K562 (cell line): ENCODE measurements around the gene PPT2. TPM values are rescaled to one million over a fixed set of nuclear protein-coding genes. Genes with fewer than 3 reads are reported as not detected.

ENCODE experiments used
- ATAC-seq: fragments of 200-7000 bp; cut with Tn5 transposase; 3 replicates; pipeline ENCODE4 v1.9.1; 2020; ENCODE audit warnings: moderate library complexity
- BruUV-seq: library from RNA; stranded (reverse); fragments of 400-500 nt; replicated peaks from 2 replicates; lab custom pipeline; 2021; lab: Mats Ljungman, UMichigan
- CTCF ChIA-PET: fragments of 300-600 bp; formaldehyde crosslinking; extraction: SDS; loops from one replicate; lab custom pipeline; 2021; ENCODE audit warnings: low intra/inter-chr PET ratio; lab: Yijun Ruan, JAX
- POLR2A ChIA-PET: fragments of 300-600, 350-650 bp; sonication (Branson Sonifier 250); formaldehyde crosslinking; extraction: SDS; loops from one replicate; lab custom pipeline; 2021; ENCODE audit warnings: antibody characterized with exemption, inconsistent platforms; lab: Yijun Ruan, JAX
- DNase-seq, 4 experiments: peaks; one replicate each; pipeline versions ENCODE4 v3.0.0 to v3.0.0-alpha.2; 2011 to 2018; ENCODE audit warnings: low spot score in 3 of 4, mixed read lengths in 3 of 4; ENCODE audit errors: extremely low read depth in 1 of 4
- FAIRE-seq: peaks from 2 replicates; lab custom pipeline; 2011; peaks lifted over from hg19 to GRCh38; lab: Jason Lieb, UNC
- H2AFZ ChIP-seq: 2 replicates; pipeline ENCODE4 v1.6.0; 2011; ENCODE audit warnings: low read depth, low read length, control low read depth, inconsistent platforms
- H3K27ac ChIP-seq: fragments of 200-600 bp; 3 replicates; pipeline ENCODE4 v1.8.0; 2011; ENCODE audit warnings: low read depth, mild to moderate bottlenecking, control low read depth, inconsistent platforms, low read length, moderate library complexity, mixed read lengths; ENCODE audit errors: extremely low read depth
- H3K27me3 ChIP-seq, 2 experiments: fragments of 300-600 bp in 1 of 2; 2 replicates in 1 of 2; 3 replicates in 1 of 2; pipeline versions ENCODE4 v1.6.0 to v1.8.0; 2011; ENCODE audit warnings: inconsistent platforms in 2 of 2, low read length in 2 of 2, mild to moderate bottlenecking in 1 of 2, mixed read lengths in 1 of 2, moderate library complexity in 1 of 2; ENCODE audit not compliant: control insufficient read depth in 2 of 2, insufficient read depth in 2 of 2
- H3K36me3 ChIP-seq: fragments of 300-600 bp; 3 replicates; pipeline ENCODE4 v1.8.0; 2011; ENCODE audit warnings: mild to moderate bottlenecking, low read length, inconsistent platforms; ENCODE audit not compliant: control insufficient read depth, insufficient read depth
- H3K4me1 ChIP-seq, 2 experiments: fragments of 200-600 bp in 1 of 2; replicated peaks in 1 of 2; 2 replicates in 1 of 2; 3 replicates in 1 of 2; pipeline versions ENCODE4 v1.5.1 to v1.8.0; 2011; ENCODE audit warnings: inconsistent platforms in 2 of 2, low read length in 2 of 2, mild to moderate bottlenecking in 1 of 2, mixed read lengths in 1 of 2, moderate library complexity in 1 of 2; ENCODE audit not compliant: control insufficient read depth in 2 of 2, insufficient read depth in 2 of 2
- H3K4me2 ChIP-seq: 2 replicates; pipeline ENCODE4 v1.6.1; 2011; ENCODE audit warnings: low read length, control low read depth, inconsistent platforms, mixed read lengths; ENCODE audit not compliant: insufficient read depth
- H3K4me3 ChIP-seq: fragments of 200-600 bp; sonication (generic), shearing (Covaris generic); 2 replicates; pipeline ENCODE4 v1.5.1; 2016; ENCODE audit warnings: control low read depth, inconsistent platforms
- H3K79me2 ChIP-seq: fragments of 200-600 bp; 3 replicates; pipeline ENCODE4 v1.8.0; 2011; ENCODE audit warnings: low read length, inconsistent platforms; ENCODE audit not compliant: control insufficient read depth, insufficient read depth
- H3K9ac ChIP-seq, 2 experiments: 2 replicates each; pipeline versions ENCODE4 v1.6.0 to v1.6.1; 2011; ENCODE audit warnings: low read depth in 2 of 2, low read length in 2 of 2, control low read depth in 1 of 2, inconsistent platforms in 1 of 2, mild to moderate bottlenecking in 1 of 2, mixed read lengths in 1 of 2; ENCODE audit not compliant: insufficient read depth in 1 of 2
- H3K9me1 ChIP-seq: one replicate; pipeline ENCODE4 v1.6.0; 2011; ENCODE audit warnings: inconsistent platforms, mild to moderate bottlenecking, low read length, moderate library complexity; ENCODE audit not compliant: control insufficient read depth, insufficient read depth
- H3K9me3 ChIP-seq: replicated peaks from 2 replicates; pipeline ENCODE4 v1.5.1; 2011; ENCODE audit warnings: low read depth, low read length, inconsistent platforms; ENCODE audit not compliant: control insufficient read depth, insufficient read depth
- H4K20me1 ChIP-seq: replicated peaks from 2 replicates; pipeline ENCODE4 v1.6.1; 2011; ENCODE audit warnings: low read length, inconsistent platforms, mixed read lengths; ENCODE audit not compliant: control insufficient read depth, insufficient read depth
- CAMTA2 ChIP-seq: fragments of 250-450 bp; sonication (Bioruptor Pico); conservative IDR thresholded peaks from 2 replicates; pipeline ENCODE4 v1.5.1; 2022
- CHD2 ChIP-seq: IDR thresholded peaks from 2 replicates; pipeline ENCODE4 v1.6.1; 2011; ENCODE audit warnings: low read depth, low read length
- ELF4 ChIP-seq: fragments of 450-650 bp; formaldehyde crosslinking; IDR thresholded peaks from 2 replicates; pipeline ENCODE4 v1.4.0; 2022; ENCODE audit warnings: missing genetic modification characterization
- HDAC8 ChIP-seq: fragments of 450-650 bp; IDR thresholded peaks from 2 replicates; pipeline ENCODE4 v1.6.1; 2016; ENCODE audit warnings: mild to moderate bottlenecking, missing genetic modification characterization, moderate library complexity, missing compliant biosample characterization
- JUN ChIP-seq, 2 experiments: sonication (generic) in 1 of 2; formaldehyde crosslinking in 1 of 2; IDR thresholded peaks; 2 replicates each; pipeline versions ENCODE4 v1.6.1 to v1.8.0; 2012 to 2022; ENCODE audit warnings: borderline replicate concordance in 2 of 2, mild to moderate bottlenecking in 2 of 2, improper control_type of control experiment in 1 of 2, low read depth in 1 of 2, low read length in 1 of 2, missing genetic modification reagents in 1 of 2
- JUNB ChIP-seq: fragments of 450-650 bp; formaldehyde crosslinking; conservative IDR thresholded peaks from 2 replicates; pipeline ENCODE4 v1.4.0; 2020; ENCODE audit warnings: mild to moderate bottlenecking
- MAFF ChIP-seq: IDR thresholded peaks from 2 replicates; pipeline ENCODE4 v1.6.1; 2012; ENCODE audit warnings: low read length, improper control_type of control experiment
- RBBP5 ChIP-seq: fragments of 200-600 bp; sonication (generic); IDR thresholded peaks from 2 replicates; pipeline ENCODE4 v1.6.1; 2012; ENCODE audit warnings: borderline replicate concordance, mild to moderate bottlenecking, low read length, control low read depth, inconsistent platforms; ENCODE audit not compliant: insufficient read depth, poor library complexity, severe bottlenecking
- SIRT6 ChIP-seq: IDR thresholded peaks from one replicate; pipeline ENCODE4 v1.6.1; 2012; ENCODE audit warnings: low read depth, mild to moderate bottlenecking, control low read depth, inconsistent platforms, low read length, moderate library complexity
- SMAD1 ChIP-seq: fragments of 150-350 bp; IDR thresholded peaks from 2 replicates; pipeline ENCODE4 v1.6.1; 2014; ENCODE audit warnings: low read length, low read depth; ENCODE audit not compliant: partially characterized antibody
- ZNF316 ChIP-seq: fragments of 450-650 bp; IDR thresholded peaks from 2 replicates; pipeline ENCODE4 v1.6.1; 2016
- ZNF830 ChIP-seq: fragments of 250-450 bp; sonication (Bioruptor Pico); IDR thresholded peaks from 2 replicates; pipeline ENCODE4 v1.5.0; 2021; ENCODE audit warnings: mild to moderate bottlenecking
- WGBS: fragments of 100-300 bp; shearing (Covaris generic); methylation state at CpG from one replicate; pipeline ENCODE4 v1.1.6; 2016; ENCODE audit warnings: low coverage, mixed read lengths; ENCODE audit not compliant: insufficient coverage; ENCODE audit errors: missing lambda C conversion rate; 5-methylcytosine and 5-hydroxymethylcytosine counted together
- in situ Hi-C: fragments of 300-500 bp; cut with MboI; formaldehyde crosslinking; loops from 4 replicates; pipeline ENCODE4 v1.15.0; 2018; ENCODE audit warnings: inconsistent platforms, mixed read lengths
- intact Hi-C: fragments of 100-400 bp; cut with micrococcal nuclease; formaldehyde crosslinking; loops from 2 replicates; pipeline ENCODE4 v1.14.2; 2022
- polyA plus RNA-seq, 8 experiments: library from polyadenylated mRNA; depleted of rRNA in 4 of 8; stranded (reverse) in 5 of 8; unstranded in 3 of 8; fragments of >200 nt; fragmentation: Nextera tagmentation in 2 of 8; fragmentation: Illumina TruSeq in 1 of 8; extraction: Ambion mirVana in 2 of 8; extraction: Trizol in 1 of 8; gene quantifications; 2 replicates each; pipeline versions ENCODE4 v1.2.1 to v1.2.3, GENCODE V29; 2011 to 2014; ENCODE audit warnings: inconsistent platforms in 1 of 8, missing spikeins in 1 of 8
- total RNA-seq, 7 experiments: library from RNA; depleted of rRNA in 6 of 7; stranded (reverse); fragments of >200 nt in 6 of 7; fragmentation: Illumina TruSeq in 2 of 7; extraction: Trizol in 2 of 7; gene quantifications; 2 replicates each; pipeline versions ENCODE4 v1.2.1 to v1.2.3, GENCODE V29; 2011 to 2021; ENCODE audit warnings: low replicate concordance in 1 of 7
- TF ChIP-seq, protein P1 (sequence below): fragments of 450-650 bp; IDR thresholded peaks from 2 replicates; pipeline ENCODE4 v1.6.1; 2016; ENCODE audit warnings: low read depth, mild to moderate bottlenecking, moderate library complexity
- TF ChIP-seq, protein P2 (sequence below), 3 experiments: fragments of 200-800 bp in 1 of 3; fragments of 250-450 bp in 1 of 3; fragments of 450-650 bp in 1 of 3; sonication (Bioruptor Pico) in 1 of 3; sonication (Bioruptor generic) in 1 of 3; formaldehyde crosslinking in 1 of 3; IDR thresholded peaks; 2 replicates each; pipeline versions ENCODE4 v1.6.1 to v1.8.0; 2016 to 2022; ENCODE audit warnings: mild to moderate bottlenecking in 2 of 3, missing genetic modification characterization in 2 of 3, missing compliant biosample characterization in 1 of 3, moderate library complexity in 1 of 3
- TF ChIP-seq, protein P3 (sequence below): fragments of 250-450 bp; sonication (Bioruptor Pico); IDR thresholded peaks from 2 replicates; pipeline ENCODE4 v1.5.0; 2021

PPT2 gene
- total and polyA plus RNA-seq, 9 of the 15 experiments (the other 6 are each of a cell fraction or from before 2014, with no cell fraction given), result 27.4 to 98.8 (median 69.9) TPM

DNA sequence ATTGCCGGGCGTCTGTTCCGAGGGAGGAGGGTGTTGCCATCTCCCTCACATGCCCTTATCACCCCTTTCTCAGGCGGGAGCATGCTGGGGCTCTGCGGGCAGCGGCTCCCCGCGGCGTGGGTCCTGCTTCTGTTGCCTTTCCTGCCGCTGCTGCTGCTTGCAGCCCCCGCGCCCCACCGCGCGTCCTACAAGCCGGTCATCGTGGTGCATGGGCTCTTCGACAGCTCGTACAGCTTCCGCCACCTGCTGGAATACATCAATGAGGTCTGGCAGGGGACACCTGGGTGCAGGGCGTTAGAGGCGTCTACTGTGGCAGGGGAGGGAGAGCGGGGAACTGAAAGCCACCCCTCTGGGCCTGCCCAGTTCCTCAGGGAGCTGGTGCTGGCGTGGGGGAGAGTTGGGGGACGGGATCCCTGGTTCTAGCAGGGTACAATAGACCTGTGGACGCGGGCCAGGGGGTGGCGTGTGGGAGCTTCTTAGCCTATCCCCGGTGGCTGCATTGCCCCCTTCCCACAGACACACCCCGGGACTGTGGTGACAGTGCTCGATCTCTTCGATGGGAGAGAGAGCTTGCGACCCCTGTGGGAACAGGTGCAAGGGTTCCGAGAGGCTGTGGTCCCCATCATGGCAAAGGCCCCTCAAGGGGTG, 697 bp downstream of the PPT2 start (continued):
- TF ChIP-seq, protein P1, sequence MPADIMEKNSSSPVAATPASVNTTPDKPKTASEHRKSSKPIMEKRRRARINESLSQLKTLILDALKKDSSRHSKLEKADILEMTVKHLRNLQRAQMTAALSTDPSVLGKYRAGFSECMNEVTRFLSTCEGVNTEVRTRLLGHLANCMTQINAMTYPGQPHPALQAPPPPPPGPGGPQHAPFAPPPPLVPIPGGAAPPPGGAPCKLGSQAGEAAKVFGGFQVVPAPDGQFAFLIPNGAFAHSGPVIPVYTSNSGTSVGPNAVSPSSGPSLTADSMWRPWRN, result no peak
- TF ChIP-seq, protein P2, sequence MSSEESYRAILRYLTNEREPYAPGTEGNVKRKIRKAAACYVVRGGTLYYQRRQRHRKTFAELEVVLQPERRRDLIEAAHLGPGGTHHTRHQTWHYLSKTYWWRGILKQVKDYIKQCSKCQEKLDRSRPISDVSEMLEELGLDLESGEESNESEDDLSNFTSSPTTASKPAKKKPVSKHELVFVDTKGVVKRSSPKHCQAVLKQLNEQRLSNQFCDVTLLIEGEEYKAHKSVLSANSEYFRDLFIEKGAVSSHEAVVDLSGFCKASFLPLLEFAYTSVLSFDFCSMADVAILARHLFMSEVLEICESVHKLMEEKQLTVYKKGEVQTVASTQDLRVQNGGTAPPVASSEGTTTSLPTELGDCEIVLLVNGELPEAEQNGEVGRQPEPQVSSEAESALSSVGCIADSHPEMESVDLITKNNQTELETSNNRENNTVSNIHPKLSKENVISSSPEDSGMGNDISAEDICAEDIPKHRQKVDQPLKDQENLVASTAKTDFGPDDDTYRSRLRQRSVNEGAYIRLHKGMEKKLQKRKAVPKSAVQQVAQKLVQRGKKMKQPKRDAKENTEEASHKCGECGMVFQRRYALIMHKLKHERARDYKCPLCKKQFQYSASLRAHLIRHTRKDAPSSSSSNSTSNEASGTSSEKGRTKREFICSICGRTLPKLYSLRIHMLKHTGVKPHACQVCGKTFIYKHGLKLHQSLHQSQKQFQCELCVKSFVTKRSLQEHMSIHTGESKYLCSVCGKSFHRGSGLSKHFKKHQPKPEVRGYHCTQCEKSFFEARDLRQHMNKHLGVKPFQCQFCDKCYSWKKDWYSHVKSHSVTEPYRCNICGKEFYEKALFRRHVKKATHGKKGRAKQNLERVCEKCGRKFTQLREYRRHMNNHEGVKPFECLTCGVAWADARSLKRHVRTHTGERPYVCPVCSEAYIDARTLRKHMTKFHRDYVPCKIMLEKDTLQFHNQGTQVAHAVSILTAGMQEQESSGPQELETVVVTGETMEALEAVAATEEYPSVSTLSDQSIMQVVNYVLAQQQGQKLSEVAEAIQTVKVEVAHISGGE (CRISPR knock-in tag; IDR thresholded peaks at IDR 0.05), result no peak

DNA sequence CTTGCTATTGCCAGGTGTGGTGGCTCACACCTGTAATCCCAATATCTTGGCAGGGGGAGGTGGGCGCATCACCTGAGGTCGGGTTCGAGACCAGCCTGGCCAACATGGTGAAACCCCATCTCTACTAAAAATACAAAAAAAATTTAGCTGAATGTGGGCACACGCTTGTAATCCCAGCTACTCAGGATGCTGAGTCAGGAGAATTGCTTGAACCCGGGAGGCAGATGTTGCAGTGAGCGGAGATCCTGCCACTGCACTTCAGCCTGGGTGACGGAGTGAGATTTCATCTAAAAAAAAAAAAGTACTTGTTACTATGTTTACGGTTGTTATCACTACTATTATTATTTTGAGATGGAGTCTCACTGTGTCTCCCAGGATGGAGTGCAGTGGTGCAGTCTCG, 3.0 kb downstream of the PPT2 start:
- Histone ChIP-seq H3K4me2 (no peak overlapping the region), H3K9ac (no peak overlapping the region), H3K27me3 (no peaks in the 10 kb centered on the region), H3K9me1 (no peaks in the 10 kb centered on the region), H2AFZ (no peak overlapping the region), H3K4me3 (no peak overlapping the region), H4K20me1 (no peaks in the 10 kb centered on the region), H3K36me3 (peaks cover 46% of the 10 kb centered on the region), H3K9me3 (no peaks in the 10 kb centered on the region), H3K79me2 (peaks cover 44% of the 10 kb centered on the region), H3K4me1 (peaks cover 25 to 42% of the 10 kb centered on the region in 2 experiments; a peak in 4 of 5 replicates), H3K27ac (no peak overlapping the region)
- ATAC-seq (no peak), FAIRE-seq (no peak), DNase-seq (no peak)
- WGBS, result 94% methylated on average over 9 of the region's 9 CpGs
- intact Hi-C loops, result no loop called here
- ChIA-PET CTCF (no interaction called here), POLR2A (interaction anchor here (0.7 kb wide), 1 partner anchor 1081 kb away, joined by 3 read pairs; no protein-coding TSS in a partner anchor)
- in situ Hi-C loops, result no loop called here
- no TSS peak for BruUV-seq
- TF ChIP-seq ZNF830 (no peak), JUN (IDR thresholded peaks at IDR 0.05; ENCODE audit: borderline replicate concordance, low read depth, low read length) (no peak), JUN (CRISPR knock-in tag; IDR thresholded peaks at IDR 0.05; ENCODE audit: borderline replicate concordance) (no peak), ZNF316 (peak; percentile 80), CHD2 (no peak), RBBP5 (no peak), MAFF (peak; percentile 36; the same call in 1 of the 2 replicates), JUNB (CRISPR knock-in tag) (no peak), HDAC8 (no peak), ELF4 (CRISPR knock-in tag) (no peak), SMAD1 (no peak), SIRT6 (no peak), CAMTA2 (CRISPR knock-in tag) (no peak)
- TF ChIP-seq, protein P3, sequence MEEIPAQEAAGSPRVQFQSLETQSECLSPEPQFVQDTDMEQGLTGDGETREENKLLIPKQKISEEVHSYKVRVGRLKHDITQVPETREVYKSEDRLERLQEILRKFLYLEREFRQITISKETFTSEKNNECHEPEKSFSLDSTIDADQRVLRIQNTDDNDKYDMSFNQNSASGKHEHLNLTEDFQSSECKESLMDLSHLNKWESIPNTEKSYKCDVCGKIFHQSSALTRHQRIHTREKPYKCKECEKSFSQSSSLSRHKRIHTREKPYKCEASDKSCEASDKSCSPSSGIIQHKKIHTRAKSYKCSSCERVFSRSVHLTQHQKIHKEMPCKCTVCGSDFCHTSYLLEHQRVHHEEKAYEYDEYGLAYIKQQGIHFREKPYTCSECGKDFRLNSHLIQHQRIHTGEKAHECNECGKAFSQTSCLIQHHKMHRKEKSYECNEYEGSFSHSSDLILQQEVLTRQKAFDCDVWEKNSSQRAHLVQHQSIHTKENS, result no peak
